OCI-LY7 (cell line): ENCODE measurements around the gene CRIM1. TPM values are rescaled to one million over a fixed set of nuclear protein-coding genes. Genes with fewer than 3 reads are reported as not detected.
A peak's percentile ranks its signal among the peaks of the same experiment; 100 is the strongest.

Experiments used
- BruUV-seq: library from RNA; stranded (reverse); fragments of 400-500 nt; replicated peaks from 2 replicates; lab custom pipeline; 2021; lab: Mats Ljungman, UMichigan
- CTCF ChIA-PET: fragments of 300-600 bp; sonication (Branson Sonifier 250); formaldehyde crosslinking; loops from one replicate; lab custom pipeline; 2022; ENCODE audit warnings: antibody characterized with exemption; ENCODE audit not compliant: unreplicated experiment; lab: Charles Lee
- POLR2A ChIA-PET: fragments of 300-600 bp; sonication (Branson Sonifier 250); formaldehyde crosslinking; loops from one replicate; lab custom pipeline; 2022; ENCODE audit warnings: antibody characterized with exemption; lab: Charles Lee
- DNase-seq: peaks from one replicate; pipeline ENCODE4 v3.0.0-alpha.2; 2015; ENCODE audit warnings: low spot score
- H2AFZ ChIP-seq: fragments of 200-600 bp; sonication (generic), shearing (Covaris generic); 2 replicates; pipeline ENCODE4 v1.6.1; 2014; ENCODE audit warnings: mild to moderate bottlenecking, antibody characterized with exemption, low read length, moderate library complexity
- H3K27ac ChIP-seq: fragments of 200-600 bp; sonication (generic); 2 replicates; pipeline ENCODE4 v1.5.1; 2014; ENCODE audit warnings: mixed run types, low read depth, mild to moderate bottlenecking, moderate library complexity, low read length, inconsistent platforms; ENCODE audit not compliant: poor library complexity, severe bottlenecking
- H3K36me3 ChIP-seq: fragments of 200-600 bp; sonication (generic); 2 replicates; pipeline ENCODE4 v1.6.1; 2014; ENCODE audit warnings: mild to moderate bottlenecking, antibody characterized with exemption, low read length, moderate library complexity, mixed read lengths; ENCODE audit not compliant: insufficient read depth
- H3K4me1 ChIP-seq: fragments of 200-600 bp; sonication (generic); 2 replicates; pipeline ENCODE4 v1.5.1; 2014; ENCODE audit warnings: mild to moderate bottlenecking, low read length; ENCODE audit not compliant: insufficient read depth, poor library complexity, severe bottlenecking
- H3K4me2 ChIP-seq: fragments of 200-600 bp; sonication (generic); 2 replicates; pipeline ENCODE4 v1.6.1; 2014; ENCODE audit warnings: mild to moderate bottlenecking, low read length
- H3K4me3 ChIP-seq: fragments of 200-600 bp; sonication (generic); 2 replicates; pipeline ENCODE4 v1.5.1; 2014; ENCODE audit warnings: mild to moderate bottlenecking, low read depth, low read length; ENCODE audit not compliant: poor library complexity, severe bottlenecking
- H3K79me2 ChIP-seq: fragments of 200-600 bp; sonication (generic); 2 replicates; pipeline ENCODE4 v1.6.1; 2016; ENCODE audit warnings: low read depth, mild to moderate bottlenecking, low read length, moderate library complexity, mixed read lengths; ENCODE audit not compliant: insufficient read depth
- H3K9me2 ChIP-seq: fragments of 200-600 bp; sonication (generic); 2 replicates; pipeline ENCODE4 v1.6.1; 2016; ENCODE audit warnings: mild to moderate bottlenecking, low read length, mixed read lengths; ENCODE audit not compliant: insufficient read depth
- H3K9me3 ChIP-seq: fragments of 200-600 bp; sonication (generic); 2 replicates; pipeline ENCODE4 v1.6.1; 2014; ENCODE audit warnings: mild to moderate bottlenecking, mixed run types, low read length, mixed read lengths
- H4K20me1 ChIP-seq: fragments of 200-600 bp; sonication (generic); 2 replicates; pipeline ENCODE4 v1.6.1; 2014; ENCODE audit warnings: mild to moderate bottlenecking, antibody characterized with exemption, low read length, moderate library complexity, mixed read lengths; ENCODE audit not compliant: insufficient read depth
- EZH2phosphoT487 ChIP-seq: fragments of 200-600 bp; sonication (generic); IDR thresholded peaks from 2 replicates; pipeline ENCODE4 v1.6.1; 2018; ENCODE audit warnings: low read depth, borderline replicate concordance, mild to moderate bottlenecking, mixed run types, antibody characterized with exemption, low read length, moderate library complexity, mixed read lengths
- intact Hi-C: fragments of 100-400 bp; cut with micrococcal nuclease; formaldehyde crosslinking; loops from one replicate; pipeline ENCODE4 v1.10.0; 2022; ENCODE audit not compliant: unreplicated experiment
- total RNA-seq, 2 experiments: library from RNA; depleted of rRNA in 1 of 2; stranded (reverse); fragments of >200 nt in 1 of 2; shearing (Covaris generic) in 1 of 2; gene quantifications; 2 replicates each; pipeline ENCODE4 v1.2.3, GENCODE V29; 2014 to 2022
- TF ChIP-seq, protein P1 (sequence below): fragments of 200-600 bp; sonication (generic); conservative IDR thresholded peaks from 2 replicates; pipeline ENCODE4 v1.5.1; 2014; ENCODE audit warnings: mild to moderate bottlenecking, antibody characterized with exemption, low read length, moderate library complexity, mixed read lengths

CRIM1 gene
- total RNA-seq, 2 experiments from 2014 or later: 37.0 to 47.4 TPM

DNA sequence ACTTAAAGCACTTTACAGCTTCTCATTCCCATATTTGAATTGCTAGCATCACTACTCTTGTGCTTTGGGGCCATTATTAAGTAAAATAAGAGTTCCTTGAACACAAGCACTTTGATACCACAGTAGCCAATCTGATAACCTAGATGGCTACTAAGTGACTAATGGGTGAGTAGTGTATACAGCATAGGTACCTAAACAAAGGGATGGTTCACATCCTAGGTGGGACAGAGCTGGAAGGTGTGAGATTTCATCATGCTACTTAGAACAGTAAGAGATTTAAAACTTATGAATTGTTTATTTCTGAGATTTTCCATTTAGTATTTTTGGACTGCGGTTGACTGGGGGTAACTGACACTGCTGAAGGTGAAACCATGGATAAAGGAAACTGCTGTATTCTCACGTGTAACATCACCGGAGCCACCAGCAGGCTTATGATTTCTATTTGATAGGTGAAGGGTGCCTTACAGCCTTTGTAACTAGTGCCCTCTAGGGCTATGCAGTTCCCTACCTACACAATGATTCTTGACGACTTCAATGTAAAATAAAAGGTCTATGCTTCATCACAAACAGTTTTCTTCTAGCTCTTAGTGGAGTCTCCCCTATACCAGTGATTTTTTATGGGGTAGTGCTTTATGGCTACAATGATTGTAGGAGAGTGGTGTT is 22.1 kb upstream of the CRIM1 start:
- Histone ChIP-seq H3K9me2 (no peaks in the 10 kb centered on the region), H3K27ac (no peak overlapping the region), H3K9me3 (no peaks in the 10 kb centered on the region), H4K20me1 (no peaks in the 10 kb centered on the region), H3K4me3 (no peak overlapping the region), H3K4me1 (no peaks in the 10 kb centered on the region), H2AFZ (no peak overlapping the region), H3K4me2 (no peak overlapping the region), H3K79me2 (no peaks in the 10 kb centered on the region), H3K36me3 (no peaks in the 10 kb centered on the region)
- POLR2A ChIA-PET: interaction anchor here (1.1 kb wide), 1 partner anchor 13 kb away, joined by 3 read pairs; no protein-coding TSS in a partner anchor
- intact Hi-C loops: no loop called here
- DNase-seq: no peak
- no TSS peak for BruUV-seq
- CTCF ChIA-PET: no interaction called here
- TF ChIP-seq, protein P1, sequence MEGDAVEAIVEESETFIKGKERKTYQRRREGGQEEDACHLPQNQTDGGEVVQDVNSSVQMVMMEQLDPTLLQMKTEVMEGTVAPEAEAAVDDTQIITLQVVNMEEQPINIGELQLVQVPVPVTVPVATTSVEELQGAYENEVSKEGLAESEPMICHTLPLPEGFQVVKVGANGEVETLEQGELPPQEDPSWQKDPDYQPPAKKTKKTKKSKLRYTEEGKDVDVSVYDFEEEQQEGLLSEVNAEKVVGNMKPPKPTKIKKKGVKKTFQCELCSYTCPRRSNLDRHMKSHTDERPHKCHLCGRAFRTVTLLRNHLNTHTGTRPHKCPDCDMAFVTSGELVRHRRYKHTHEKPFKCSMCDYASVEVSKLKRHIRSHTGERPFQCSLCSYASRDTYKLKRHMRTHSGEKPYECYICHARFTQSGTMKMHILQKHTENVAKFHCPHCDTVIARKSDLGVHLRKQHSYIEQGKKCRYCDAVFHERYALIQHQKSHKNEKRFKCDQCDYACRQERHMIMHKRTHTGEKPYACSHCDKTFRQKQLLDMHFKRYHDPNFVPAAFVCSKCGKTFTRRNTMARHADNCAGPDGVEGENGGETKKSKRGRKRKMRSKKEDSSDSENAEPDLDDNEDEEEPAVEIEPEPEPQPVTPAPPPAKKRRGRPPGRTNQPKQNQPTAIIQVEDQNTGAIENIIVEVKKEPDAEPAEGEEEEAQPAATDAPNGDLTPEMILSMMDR: 0 out of 2 replicates have a peak, but pooled peaks have one; percentile 16
- TF ChIP-seq EZH2phosphoT487: no peak

DNA sequence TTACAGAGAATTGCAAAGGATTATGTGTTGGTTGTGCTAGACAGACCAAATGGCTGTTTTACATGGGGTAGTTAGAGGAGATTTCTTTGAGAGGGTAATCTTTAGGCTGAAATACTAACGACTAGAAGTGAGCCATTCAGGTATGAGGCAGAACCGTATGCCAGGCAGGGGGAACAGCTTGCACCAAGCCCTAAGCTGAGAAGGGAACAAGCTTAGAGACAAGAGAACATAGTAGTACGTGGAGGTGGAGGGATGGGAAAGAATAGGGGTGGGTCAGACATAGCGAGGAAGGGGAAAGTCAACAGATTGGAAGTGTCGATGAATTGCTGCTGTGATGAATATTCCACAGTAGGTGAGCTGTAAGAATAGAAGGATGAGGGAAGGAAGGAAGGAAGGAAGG is 20.0 kb upstream of the CRIM1 start:
- Histone ChIP-seq H4K20me1 (no peaks in the 10 kb centered on the region), H3K9me3 (no peaks in the 10 kb centered on the region), H2AFZ (no peak overlapping the region), H3K36me3 (no peaks in the 10 kb centered on the region), H3K9me2 (no peaks in the 10 kb centered on the region), H3K4me2 (no peak overlapping the region), H3K79me2 (no peaks in the 10 kb centered on the region), H3K4me1 (no peaks in the 10 kb centered on the region), H3K4me3 (no peak overlapping the region), H3K27ac (no peak overlapping the region)
- no TSS peak for BruUV-seq
- TF ChIP-seq, protein P1: no peak
- no peak for TF ChIP-seq EZH2phosphoT487
- ChIA-PET CTCF (interaction anchor here (0.6 kb wide), 3 partner anchors 10 to 28 kb away, joined by 3 to 10 read pairs (median 3); no protein-coding TSS in a partner anchor), POLR2A (interaction anchor here (1.0 to 1.4 kb wide), 3 partner anchors 12 to 15 kb away, joined by 4 to 5 read pairs (median 5); no protein-coding TSS in a partner anchor)
- intact Hi-C loops: no loop called here
- DNase-seq: no peak

DNA sequence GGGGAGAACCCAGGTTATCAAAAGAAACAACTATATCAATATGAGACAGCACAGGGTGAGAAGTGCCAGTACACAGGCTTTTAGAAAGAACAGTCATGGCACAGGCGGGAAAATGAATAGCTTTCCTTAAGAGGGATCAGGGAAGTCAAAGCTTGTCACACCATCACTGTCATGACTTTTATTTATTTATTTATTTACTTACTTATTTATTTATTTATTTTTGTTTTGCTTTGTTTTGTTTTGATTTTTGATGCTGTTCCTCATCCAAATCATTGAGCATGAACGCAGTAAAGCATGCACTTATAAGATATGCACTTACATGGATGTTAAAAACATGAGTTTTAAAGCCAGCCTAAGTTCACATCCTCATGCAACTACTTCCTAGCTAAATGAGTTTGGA is 19.3 kb upstream of the CRIM1 start:
- H3K4me1 ChIP-seq: no peaks in the 10 kb centered on the region
- no peaks in the 10 kb centered on the region for H3K36me3 ChIP-seq
- H3K9me3 ChIP-seq: no peaks in the 10 kb centered on the region
- no peaks in the 10 kb centered on the region for H3K9me2 ChIP-seq
- H4K20me1 ChIP-seq: no peaks in the 10 kb centered on the region
- H3K4me3 ChIP-seq: no peak overlapping the region
- no peaks in the 10 kb centered on the region for H3K79me2 ChIP-seq
- H2AFZ ChIP-seq: no peak overlapping the region
- H3K4me2 ChIP-seq: no peak overlapping the region
- DNase-seq: no peak
- TF ChIP-seq, protein P1: no peak
- no peak for TF ChIP-seq EZH2phosphoT487
- intact Hi-C loops: no loop called here
- no peak overlapping the region for H3K27ac ChIP-seq
- ChIA-PET CTCF (no interaction called here), POLR2A (interaction anchor here (0.8 to 1.4 kb wide), 3 partner anchors 11 to 35 kb away, joined by 3 to 5 read pairs (median 5); no protein-coding TSS in a partner anchor)
- no TSS peak for BruUV-seq
